Neural progenitor cell (in vitro differentiated cells): Measurements from ENCODE around the gene SLC14A1. TPM values are rescaled to one million over a fixed set of nuclear protein-coding genes. Genes with fewer than 3 reads are reported as not detected.

Source experiments
- DNase-seq: peaks from one replicate; pipeline ENCODE4 v3.0.0-alpha.2; 2016; ENCODE audit warnings: low spot score
- H2AFZ ChIP-seq: fragments of 200-600 bp; sonication (generic); replicated peaks from 2 replicates; pipeline ENCODE4 v1.6.1; 2016; ENCODE audit warnings: antibody characterized with exemption
- H3F3A ChIP-seq: fragments of 200-600 bp; sonication (generic); 2 replicates; pipeline ENCODE4 v1.6.1; 2016; ENCODE audit warnings: antibody characterized with exemption, low read depth
- H3K27ac ChIP-seq: fragments of 200-600 bp; sonication (generic); 2 replicates; pipeline ENCODE4 v1.5.1; 2016; ENCODE audit warnings: mild to moderate bottlenecking
- H3K27me3 ChIP-seq: fragments of 200-600 bp; sonication (generic); 2 replicates; pipeline ENCODE4 v1.6.1; 2016; ENCODE audit warnings: mild to moderate bottlenecking, moderate library complexity
- H3K36me3 ChIP-seq: fragments of 200-600 bp; sonication (generic); 2 replicates; pipeline ENCODE4 v1.5.1; 2016
- H3K4me1 ChIP-seq: fragments of 200-600 bp; sonication (generic); 2 replicates; pipeline ENCODE4 v1.6.1; 2016; ENCODE audit warnings: mixed run types
- H3K4me2 ChIP-seq: fragments of 200-600 bp; sonication (generic); 2 replicates; pipeline ENCODE4 v1.6.1; 2016
- H3K4me3 ChIP-seq: fragments of 200-600 bp; sonication (generic); 2 replicates; pipeline ENCODE4 v1.5.1; 2016
- H3K79me2 ChIP-seq: fragments of 200-600 bp; sonication (generic); 2 replicates; pipeline ENCODE4 v1.6.1; 2016; ENCODE audit warnings: low read depth
- H3K9ac ChIP-seq: fragments of 200-600 bp; sonication (generic); 2 replicates; pipeline ENCODE4 v1.6.1; 2016
- H3K9me3 ChIP-seq: fragments of 200-600 bp; sonication (generic); 2 replicates; pipeline ENCODE4 v1.5.1; 2016; ENCODE audit warnings: low read depth
- H4K20me1 ChIP-seq: fragments of 200-600 bp; sonication (generic); 2 replicates; pipeline ENCODE4 v1.6.1; 2016; ENCODE audit warnings: low read depth
- H3K27ac Mint-ChIP-seq: 3 replicates; pipeline ENCODE4 v1.8.0; 2021; ENCODE audit warnings: mixed read lengths
- H3K27me3 Mint-ChIP-seq: 2 replicates; pipeline ENCODE4 v1.8.0; 2022; ENCODE audit warnings: low read depth, mild to moderate bottlenecking, inconsistent platforms, moderate library complexity, mixed read lengths; ENCODE audit not compliant: insufficient read depth
- H3K36me3 Mint-ChIP-seq: 3 replicates; pipeline ENCODE4 v1.8.0; 2021; ENCODE audit warnings: mixed read lengths
- H3K4me1 Mint-ChIP-seq: 3 replicates; pipeline ENCODE4 v1.8.0; 2021; ENCODE audit warnings: mixed read lengths
- H3K4me3 Mint-ChIP-seq: 3 replicates; pipeline ENCODE4 v1.8.0; 2021; ENCODE audit warnings: mild to moderate bottlenecking, moderate library complexity, mixed read lengths
- H3K9me3 Mint-ChIP-seq: 3 replicates; pipeline ENCODE4 v1.8.0; 2020; ENCODE audit warnings: mixed read lengths
- EZH2 ChIP-seq: fragments of 200-600 bp; sonication (generic); IDR thresholded peaks from 2 replicates; pipeline ENCODE4 v1.6.1; 2017; ENCODE audit warnings: antibody characterized with exemption, mild to moderate bottlenecking, moderate library complexity
- EZH2phosphoT487 ChIP-seq: fragments of 200-600 bp; sonication (generic); IDR thresholded peaks from 2 replicates; pipeline ENCODE4 v1.6.1; 2017; ENCODE audit warnings: antibody characterized with exemption
- total RNA-seq: library from RNA; depleted of rRNA; stranded (reverse); fragments of >200 nt; gene quantifications from 2 replicates; pipeline ENCODE4 v1.2.3, GENCODE V29; 2015; ENCODE audit warnings: low replicate concordance
- TF ChIP-seq, protein P1 (sequence below): fragments of 200-600 bp; sonication (generic); IDR thresholded peaks from 2 replicates; pipeline ENCODE4 v1.5.1; 2017; ENCODE audit warnings: antibody characterized with exemption, mild to moderate bottlenecking

Gene SLC14A1
- total RNA-seq, 1 donor from 2014 or later, result not detected

DNA sequence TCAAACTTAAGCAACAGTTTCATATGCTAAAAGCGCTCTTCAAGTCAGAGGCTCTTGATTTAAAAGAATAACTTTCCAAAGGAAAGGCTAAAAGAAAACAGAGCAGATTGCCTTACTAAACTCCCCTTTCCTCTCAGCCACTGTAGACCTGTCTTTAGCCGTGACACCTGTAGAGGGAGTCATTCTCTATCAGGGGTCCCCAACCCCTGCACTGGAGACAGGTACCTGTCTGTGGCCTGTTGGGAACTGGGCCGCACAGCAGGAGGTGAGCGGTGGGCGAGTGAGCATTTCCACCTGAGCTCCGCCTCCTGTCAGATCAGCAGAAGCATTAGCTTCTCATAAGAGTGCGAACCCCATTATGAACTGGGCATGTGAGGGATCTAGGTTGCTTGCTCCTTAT is 9.6 kb downstream of the SLC14A1 start:
- peaks cover 2% of the 10 kb centered on the region for H3K27me3 Mint-ChIP-seq
- H3K4me1 Mint-ChIP-seq, result peaks cover under 1% of the 10 kb centered on the region
- H3K27me3 ChIP-seq, result no peaks in the 10 kb centered on the region
- no peak overlapping the region for H3K4me3 ChIP-seq
- TF ChIP-seq, protein P1, sequence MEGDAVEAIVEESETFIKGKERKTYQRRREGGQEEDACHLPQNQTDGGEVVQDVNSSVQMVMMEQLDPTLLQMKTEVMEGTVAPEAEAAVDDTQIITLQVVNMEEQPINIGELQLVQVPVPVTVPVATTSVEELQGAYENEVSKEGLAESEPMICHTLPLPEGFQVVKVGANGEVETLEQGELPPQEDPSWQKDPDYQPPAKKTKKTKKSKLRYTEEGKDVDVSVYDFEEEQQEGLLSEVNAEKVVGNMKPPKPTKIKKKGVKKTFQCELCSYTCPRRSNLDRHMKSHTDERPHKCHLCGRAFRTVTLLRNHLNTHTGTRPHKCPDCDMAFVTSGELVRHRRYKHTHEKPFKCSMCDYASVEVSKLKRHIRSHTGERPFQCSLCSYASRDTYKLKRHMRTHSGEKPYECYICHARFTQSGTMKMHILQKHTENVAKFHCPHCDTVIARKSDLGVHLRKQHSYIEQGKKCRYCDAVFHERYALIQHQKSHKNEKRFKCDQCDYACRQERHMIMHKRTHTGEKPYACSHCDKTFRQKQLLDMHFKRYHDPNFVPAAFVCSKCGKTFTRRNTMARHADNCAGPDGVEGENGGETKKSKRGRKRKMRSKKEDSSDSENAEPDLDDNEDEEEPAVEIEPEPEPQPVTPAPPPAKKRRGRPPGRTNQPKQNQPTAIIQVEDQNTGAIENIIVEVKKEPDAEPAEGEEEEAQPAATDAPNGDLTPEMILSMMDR, result peak; percentile 38
- TF ChIP-seq EZH2 (no peak), EZH2phosphoT487 (no peak)
- no peak overlapping the region for H3K9ac ChIP-seq
- H3K27ac Mint-ChIP-seq, result no peak overlapping the region
- H3K36me3 ChIP-seq, result no peaks in the 10 kb centered on the region
- no peaks in the 10 kb centered on the region for H3K9me3 Mint-ChIP-seq
- H3K79me2 ChIP-seq, result no peaks in the 10 kb centered on the region
- no peaks in the 10 kb centered on the region for H3F3A ChIP-seq
- H3K9me3 ChIP-seq, result no peaks in the 10 kb centered on the region
- no peak overlapping the region for H3K27ac ChIP-seq
- H3K36me3 Mint-ChIP-seq, result no peaks in the 10 kb centered on the region
- H4K20me1 ChIP-seq, result no peaks in the 10 kb centered on the region
- peak; percentile 15 for DNase-seq
- H3K4me1 ChIP-seq, result no peaks in the 10 kb centered on the region
- no peak overlapping the region for H3K4me2 ChIP-seq
- no peak overlapping the region for H2AFZ ChIP-seq
- no peak overlapping the region for H3K4me3 Mint-ChIP-seq

DNA sequence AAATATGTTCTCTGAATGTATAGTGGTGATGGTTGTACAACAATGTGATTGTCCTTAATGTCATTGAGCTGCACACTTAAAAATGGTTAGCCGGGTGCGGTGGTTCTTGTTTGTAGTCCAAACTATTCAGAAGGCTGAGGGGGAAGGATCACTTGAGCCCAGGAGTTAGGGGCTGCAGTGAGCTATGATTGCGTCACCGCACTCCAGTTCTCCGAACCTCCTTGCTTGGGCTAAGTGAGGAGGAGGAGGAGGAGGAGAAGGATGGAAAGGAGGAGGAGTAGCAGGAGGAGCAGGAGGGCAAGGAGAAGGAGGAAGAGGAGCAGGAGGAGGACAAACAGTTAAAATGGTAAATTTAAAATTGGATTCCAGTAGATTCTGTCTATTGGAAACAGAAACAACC is 10.5 kb downstream of the SLC14A1 start:
- no peak overlapping the region for H2AFZ ChIP-seq
- no peak overlapping the region for H3K9ac ChIP-seq
- Mint-ChIP-seq H3K4me1 (peaks cover 8% of the 10 kb centered on the region), H3K27ac (no peak overlapping the region), H3K4me3 (no peak overlapping the region), H3K9me3 (no peaks in the 10 kb centered on the region), H3K36me3 (no peaks in the 10 kb centered on the region), H3K27me3 (peaks cover 2% of the 10 kb centered on the region)
- no peaks in the 10 kb centered on the region for H3K79me2 ChIP-seq
- no peaks in the 10 kb centered on the region for H3K36me3 ChIP-seq
- H3F3A ChIP-seq, result no peaks in the 10 kb centered on the region
- no peak overlapping the region for H3K4me3 ChIP-seq
- H3K27me3 ChIP-seq, result no peaks in the 10 kb centered on the region
- no peak for DNase-seq
- H4K20me1 ChIP-seq, result no peaks in the 10 kb centered on the region
- no peaks in the 10 kb centered on the region for H3K9me3 ChIP-seq
- H3K4me1 ChIP-seq, result no peaks in the 10 kb centered on the region
- no peak overlapping the region for H3K27ac ChIP-seq
- TF ChIP-seq EZH2phosphoT487, result no peak
- TF ChIP-seq, protein P1, result no peak
- TF ChIP-seq EZH2, result no peak
- no peak overlapping the region for H3K4me2 ChIP-seq

DNA sequence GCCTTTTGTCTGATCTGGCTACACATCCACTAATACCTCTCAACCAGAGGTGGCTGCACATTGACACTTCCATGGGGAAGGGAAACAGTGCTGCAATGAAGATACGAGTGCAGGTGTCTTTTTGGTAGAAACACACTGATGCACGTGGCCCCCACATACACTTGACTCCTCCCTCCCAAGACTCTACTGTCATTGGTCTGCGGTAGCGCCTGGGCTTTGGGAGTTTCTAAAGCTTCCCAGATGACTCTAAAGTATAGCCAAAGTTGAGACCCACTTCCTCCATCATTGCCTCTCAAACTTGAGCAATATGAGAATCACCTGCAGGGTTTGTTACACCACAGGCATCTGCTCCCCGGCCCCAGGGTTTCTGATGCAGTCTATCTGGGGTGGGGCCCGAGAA is 11.0 kb downstream of the SLC14A1 start:
- Mint-ChIP-seq H3K4me3 (no peak overlapping the region), H3K27ac (no peak overlapping the region), H3K27me3 (peaks cover 2% of the 10 kb centered on the region), H3K4me1 (peaks cover 12% of the 10 kb centered on the region), H3K9me3 (no peaks in the 10 kb centered on the region), H3K36me3 (no peaks in the 10 kb centered on the region)
- Histone ChIP-seq H3K27ac (no peak overlapping the region), H3K27me3 (no peaks in the 10 kb centered on the region), H3K36me3 (no peaks in the 10 kb centered on the region), H3K4me3 (no peak overlapping the region), H3K79me2 (no peaks in the 10 kb centered on the region), H3K9me3 (no peaks in the 10 kb centered on the region), H2AFZ (no peak overlapping the region), H3K9ac (no peak overlapping the region), H3K4me1 (no peaks in the 10 kb centered on the region), H3F3A (no peaks in the 10 kb centered on the region), H3K4me2 (no peak overlapping the region), H4K20me1 (no peaks in the 10 kb centered on the region)
- TF ChIP-seq, protein P1, result no peak
- TF ChIP-seq EZH2 (no peak), EZH2phosphoT487 (no peak)
- DNase-seq, result no peak
